ENCODE data around the gene OR10H1.
"Not testable (repeated sequence)": the region's sequence is repeated elsewhere in the genome, so short reads cannot be mapped to it uniquely, and the experiment has no call there.

Gene OR10H1

DNA sequence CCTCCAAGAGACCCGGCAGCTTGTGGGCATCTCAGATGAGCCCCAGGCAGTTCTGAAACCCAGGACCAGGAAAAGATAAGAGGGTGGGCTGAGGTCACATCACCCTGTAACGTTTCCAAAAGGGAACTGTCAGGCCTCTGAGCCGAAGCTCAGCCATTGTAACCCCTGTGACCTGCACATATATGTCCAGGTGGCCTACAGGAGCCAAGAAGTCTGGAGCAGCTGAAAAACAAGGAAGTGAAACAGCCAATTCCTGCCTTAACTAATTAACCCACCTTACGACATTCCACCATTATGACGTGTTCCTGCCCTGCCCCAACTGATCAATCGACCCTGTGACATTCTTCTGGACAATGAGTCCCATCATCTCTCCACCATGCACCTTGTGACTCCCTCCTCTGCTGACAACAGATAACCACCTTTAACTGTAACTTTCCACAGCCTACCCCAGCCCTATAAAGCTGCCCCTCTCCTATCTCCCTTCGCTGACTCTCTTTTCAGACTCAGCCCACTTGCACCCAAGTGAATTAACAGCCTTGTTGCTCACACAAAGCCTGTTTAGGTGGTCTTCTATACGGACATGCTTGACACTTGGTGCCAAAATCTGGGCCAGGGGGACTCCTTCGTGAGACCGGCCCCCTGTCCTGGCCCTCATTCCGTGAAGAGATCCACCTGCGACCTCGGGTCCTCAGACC is 13.3 kb upstream of the OR10H1 start:
- not testable (repeated sequence) for DNase-seq (ENCODE audit: low read depth in 2 of 2)

DNA sequence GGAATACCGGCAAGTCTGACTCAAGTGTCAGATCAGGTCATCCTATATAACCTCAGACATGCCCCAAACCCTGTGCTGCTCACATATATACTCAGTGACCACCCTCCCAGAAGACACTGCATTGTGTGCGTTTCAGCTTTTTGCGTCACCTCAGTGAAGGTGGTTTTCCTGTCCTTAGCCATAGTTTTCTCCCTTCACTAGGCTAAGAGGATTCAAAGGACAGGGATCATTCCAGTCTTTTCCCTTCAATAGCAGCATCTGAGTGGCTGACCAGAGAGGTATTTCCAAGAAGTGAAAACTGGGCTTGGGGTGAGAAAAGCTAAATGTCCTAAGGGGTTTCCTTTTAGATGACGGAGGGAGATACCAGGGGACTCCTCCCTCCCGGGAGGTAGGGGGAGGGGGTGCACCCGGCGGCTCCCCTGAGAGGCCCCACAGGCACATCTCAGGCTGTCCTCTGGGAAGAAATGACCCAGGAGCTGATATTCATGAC is 12.7 kb upstream of the OR10H1 start:
- no peak for DNase-seq (ENCODE audit: low read depth in 2 of 2)

DNA sequence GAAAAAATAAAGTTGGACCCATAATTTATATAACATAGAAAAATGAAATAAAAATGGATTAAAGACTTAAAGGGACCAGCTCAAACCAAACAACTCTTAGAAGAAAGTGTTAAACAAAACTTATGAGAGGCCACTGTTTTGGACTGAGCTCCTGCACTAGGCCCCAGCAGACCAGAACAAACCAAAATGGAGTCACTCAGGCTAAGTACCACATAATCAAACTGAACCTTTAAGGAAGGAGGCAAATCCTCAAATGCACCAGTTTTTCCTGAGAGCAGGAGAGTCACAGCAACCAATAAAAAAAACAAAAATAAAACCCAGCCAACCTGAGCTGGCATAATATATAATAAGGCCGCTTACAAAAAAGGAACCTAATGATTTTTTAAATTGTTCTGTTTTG is 10.3 kb upstream of the OR10H1 start:
- no peak for DNase-seq (ENCODE audit: low read depth in 2 of 2)

DNA sequence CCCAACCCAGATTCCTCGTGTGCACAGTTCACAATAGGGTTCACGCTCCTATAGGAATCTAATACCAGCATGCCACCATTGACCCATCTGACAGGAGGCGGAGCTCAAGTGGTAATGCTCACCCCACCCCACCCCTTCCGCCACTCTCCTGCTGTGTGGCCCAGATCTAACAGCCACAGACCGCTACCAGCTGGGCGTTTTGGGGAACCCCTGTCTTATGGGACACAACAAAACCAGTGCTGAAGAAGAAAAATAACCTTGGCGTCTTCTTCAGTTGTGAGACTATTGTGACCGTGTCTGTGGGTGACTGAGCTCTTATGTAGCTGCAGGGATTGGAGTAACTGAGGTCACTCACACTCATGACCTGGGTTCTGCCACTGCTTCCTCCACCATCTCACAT is 5.2 kb upstream of the OR10H1 start:
- peak in 1 of 2 donors; percentile 2 for DNase-seq (ENCODE audit: low read depth in 2 of 2)

DNA sequence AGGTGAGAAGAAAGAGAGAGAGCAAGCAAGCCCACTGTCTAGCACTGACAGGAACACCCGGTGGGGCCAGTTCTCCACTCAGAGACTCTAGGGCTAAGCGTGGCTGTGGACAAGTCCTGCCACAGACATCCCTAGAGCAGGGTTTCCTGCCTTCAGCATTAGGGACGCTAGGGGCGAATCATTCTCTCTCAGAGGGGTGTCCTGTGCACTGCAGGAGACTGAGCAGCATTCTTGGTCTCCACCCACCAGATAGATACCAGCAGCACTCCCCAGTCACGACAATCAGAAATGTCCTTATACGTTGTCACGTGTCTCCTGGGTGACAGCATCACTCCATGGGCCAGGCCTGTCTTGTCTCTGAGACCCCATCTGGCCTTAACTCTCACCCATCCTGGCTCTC is 1.5 kb downstream of the OR10H1 start:
- DNase-seq (ENCODE audit: low read depth in 2 of 2) = no peak

DNA sequence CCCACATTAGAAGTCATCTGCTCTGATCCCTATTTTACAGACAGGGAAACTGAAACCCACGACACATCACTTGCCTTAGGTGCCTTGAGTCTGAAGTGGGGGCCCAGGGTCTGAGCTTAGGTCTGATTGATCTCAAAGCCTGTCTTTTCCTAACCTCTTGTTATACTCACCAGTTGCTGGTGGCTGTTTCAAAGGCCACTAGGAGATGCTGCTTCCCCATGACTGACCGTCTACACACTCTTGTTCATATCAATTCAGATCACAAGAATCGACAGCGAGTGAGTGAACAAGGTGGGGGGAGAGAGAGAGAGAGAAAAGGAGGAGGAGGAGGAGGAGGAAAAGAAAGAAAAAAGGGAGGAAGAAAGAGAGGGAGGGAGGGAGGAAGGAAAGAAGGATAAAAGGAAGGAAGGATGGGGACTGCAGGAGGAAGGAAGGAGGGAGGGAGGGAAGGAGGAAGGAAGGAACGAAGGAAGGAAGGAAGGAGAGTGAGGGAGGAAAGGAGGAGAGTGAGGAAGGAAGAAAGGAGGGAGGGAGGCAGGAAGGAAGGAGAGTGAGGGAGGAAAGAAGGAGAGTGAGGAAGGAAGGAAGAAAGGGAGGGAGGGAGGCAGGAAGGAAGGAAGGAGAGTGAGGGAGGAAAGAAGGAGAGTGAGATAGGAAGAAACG is 3.3 kb downstream of the OR10H1 start:
- DNase-seq (ENCODE audit: low read depth in 2 of 2) = peak in 1 of 2 donors; percentile 7

DNA sequence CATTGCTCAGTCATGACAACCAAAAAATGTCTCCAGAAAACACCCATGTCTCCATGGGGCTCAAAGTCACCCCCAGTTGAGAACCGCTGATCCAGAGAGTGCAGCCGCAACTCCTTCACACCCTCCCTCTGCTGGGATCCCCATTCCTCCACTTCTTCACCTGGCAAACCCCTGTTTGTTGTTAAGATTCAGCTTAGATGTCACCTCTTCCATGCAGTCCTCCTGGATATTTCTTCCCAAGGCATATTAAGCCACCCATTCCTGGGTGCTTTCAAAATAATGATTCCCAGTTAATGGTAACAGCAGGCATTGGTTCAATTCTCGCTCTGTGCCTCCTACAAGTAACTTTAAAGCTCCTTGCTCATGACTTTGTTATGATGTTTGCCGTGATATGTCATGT is 4.0 kb downstream of the OR10H1 start:
- no peak for DNase-seq (ENCODE audit: low read depth in 2 of 2)

DNA sequence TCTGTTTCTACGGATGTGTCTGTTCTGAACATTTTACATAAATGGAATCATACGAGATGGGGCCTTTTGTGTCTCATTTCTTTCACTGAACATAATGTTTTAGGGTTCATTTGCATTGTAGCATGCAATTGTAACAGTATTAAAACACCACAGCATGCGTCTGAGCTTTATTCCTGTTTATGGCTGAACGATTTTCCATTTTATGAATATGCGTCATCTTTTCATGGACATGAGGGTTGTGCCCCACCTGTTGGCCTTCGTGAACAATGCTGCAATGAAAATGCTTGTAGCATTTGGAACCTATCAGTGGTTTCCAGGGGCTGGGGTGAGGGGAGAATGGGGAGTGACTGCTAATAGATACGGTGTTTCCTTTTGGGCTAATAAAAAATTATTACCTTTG is 5.1 kb downstream of the OR10H1 start:
- DNase-seq (ENCODE audit: low read depth in 2 of 2) = no peak

DNA sequence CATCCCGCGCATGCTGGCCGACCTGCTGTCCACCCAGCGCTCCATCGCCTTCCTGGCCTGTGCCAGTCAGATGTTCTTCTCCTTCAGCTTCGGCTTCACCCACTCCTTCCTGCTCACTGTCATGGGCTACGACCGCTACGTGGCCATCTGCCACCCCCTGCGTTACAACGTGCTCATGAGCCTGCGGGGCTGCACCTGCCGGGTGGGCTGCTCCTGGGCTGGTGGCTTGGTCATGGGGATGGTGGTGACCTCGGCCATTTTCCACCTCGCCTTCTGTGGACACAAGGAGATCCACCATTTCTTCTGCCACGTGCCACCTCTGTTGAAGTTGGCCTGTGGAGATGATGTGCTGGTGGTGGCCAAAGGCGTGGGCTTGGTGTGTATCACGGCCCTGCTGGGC is 21.2 kb downstream of the OR10H1 start:
- DNase-seq (ENCODE audit: low read depth in 2 of 2) = not testable (repeated sequence)

DNA sequence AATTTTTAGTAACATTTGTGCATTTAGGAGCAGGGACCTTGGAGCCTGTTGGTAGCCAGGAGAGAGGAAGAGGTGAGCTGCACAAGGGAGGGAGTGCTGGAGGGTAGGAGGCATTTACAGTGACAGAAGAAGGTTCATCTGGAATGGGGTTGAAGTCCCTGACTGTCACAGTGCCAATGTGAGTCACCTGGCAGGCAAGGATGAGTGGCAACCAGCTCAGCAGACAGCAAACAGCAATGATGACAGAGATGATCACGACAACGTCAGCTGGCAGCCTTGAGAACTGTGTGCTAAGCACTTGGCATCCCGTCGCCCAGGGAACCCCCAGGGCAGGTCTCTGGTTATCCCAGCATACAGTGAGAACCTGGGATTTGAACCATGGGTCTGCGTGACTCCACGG is 25.4 kb downstream of the OR10H1 start:
- DNase-seq (ENCODE audit: low read depth in 2 of 2) = no peak

DNA sequence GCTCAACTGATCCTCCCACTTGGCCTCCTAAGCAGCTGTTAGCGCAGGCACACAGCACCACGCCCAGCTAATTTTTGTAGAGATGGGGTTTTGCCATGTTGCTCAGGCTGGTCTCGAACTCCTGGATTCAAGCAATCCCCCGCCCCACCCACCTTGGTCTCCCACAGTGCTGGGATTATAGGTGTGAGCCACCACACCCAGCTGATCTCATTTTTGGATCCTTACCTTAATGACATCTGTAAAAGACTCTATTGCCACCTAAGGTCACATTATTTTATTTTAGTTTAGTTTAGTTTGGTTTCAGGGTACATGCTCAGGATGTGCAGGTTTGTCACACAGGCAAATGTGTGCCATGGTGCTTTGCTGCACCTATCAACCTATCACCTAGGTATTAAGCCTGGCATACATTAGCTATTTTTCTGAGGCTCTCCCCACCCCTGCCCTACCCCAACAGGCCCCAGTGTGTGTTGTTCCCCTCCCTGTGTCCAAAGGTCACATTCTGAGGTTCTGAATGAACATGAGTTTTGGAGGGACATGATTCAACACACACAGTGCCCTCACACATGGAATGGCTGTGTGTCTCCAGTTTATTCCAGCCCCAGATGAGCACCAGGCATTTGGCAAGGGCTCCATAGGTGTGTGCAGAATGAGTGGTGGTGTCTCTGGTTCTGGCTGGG is 26.7 kb downstream of the OR10H1 start:
- no peak for DNase-seq (ENCODE audit: low read depth in 2 of 2)

DNA sequence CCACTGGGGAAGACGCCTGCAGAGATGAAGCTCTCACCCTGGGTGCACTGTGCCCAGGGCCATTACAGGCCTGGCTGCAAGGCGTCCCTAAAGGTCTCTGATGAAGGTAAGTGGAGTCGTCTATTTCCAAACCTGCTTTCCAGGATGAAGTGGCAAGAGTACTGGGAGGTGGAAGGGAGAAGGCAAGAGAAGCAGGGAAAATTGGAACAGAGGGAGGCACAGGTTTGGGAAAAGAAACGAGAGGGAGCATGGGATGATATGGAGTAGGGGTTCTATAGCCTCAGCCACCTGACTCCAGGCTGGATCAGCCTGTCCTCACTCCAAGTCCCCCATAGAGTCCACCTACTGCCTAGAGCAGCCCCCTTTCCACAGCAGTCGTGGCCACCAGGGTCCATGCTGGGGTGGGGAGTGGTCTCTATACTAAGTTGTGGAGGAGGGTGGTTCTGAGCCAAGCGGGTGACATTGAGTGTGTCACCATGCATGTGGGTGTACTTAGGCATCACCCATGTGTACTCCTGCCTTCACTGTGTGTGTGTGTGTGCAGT is 27.8 kb downstream of the OR10H1 start, which contains the start of gene OR10H5:
OR10H5 (plus strand) TSS at position 51 of the 545 bp plus-strand sequence. CDS start 6,388 bp downstream, outside the sequence.
- DNase-seq (ENCODE audit: low read depth in 2 of 2) = no peak

DNA sequence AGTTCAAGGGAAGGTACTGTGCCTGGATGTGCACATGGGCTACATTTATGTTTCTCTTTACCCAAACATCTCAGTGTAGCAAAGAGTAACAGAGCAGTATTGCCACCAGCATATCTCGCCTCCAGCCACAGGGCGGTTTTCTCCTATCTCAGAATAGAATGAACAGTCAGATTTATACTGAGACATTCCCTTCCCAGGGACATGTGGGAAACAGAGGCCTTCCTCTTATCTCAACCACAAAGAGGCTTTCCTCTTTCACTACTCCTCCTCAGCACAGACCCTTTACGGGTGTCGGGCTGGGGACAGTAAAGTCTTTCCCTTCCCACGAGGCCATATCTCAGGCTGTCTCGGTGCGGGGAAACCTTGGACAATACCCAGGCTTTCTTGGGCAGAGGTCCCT is 32.6 kb downstream of the OR10H1 start:
- DNase-seq (ENCODE audit: low read depth in 2 of 2) = not testable (repeated sequence)

DNA sequence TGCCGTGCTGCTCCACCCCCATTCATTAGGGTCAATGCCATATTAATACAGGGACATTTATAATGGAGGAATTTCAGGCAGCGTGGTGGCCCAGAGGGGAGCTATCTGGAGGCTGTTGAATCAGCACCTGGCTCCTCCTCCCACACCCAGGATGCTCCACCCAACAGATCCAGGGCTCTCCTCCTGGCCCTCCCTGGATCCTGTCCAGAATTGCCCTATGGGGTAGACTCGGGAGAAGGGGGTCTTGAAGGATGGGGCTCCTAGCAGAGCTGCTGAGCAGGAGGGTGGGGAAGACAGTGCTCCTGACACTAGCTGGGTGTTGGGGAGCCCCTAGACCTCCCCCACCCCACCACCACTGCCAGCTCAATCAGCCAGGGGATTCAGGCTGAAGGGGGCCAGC is 33.3 kb downstream of the OR10H1 start:
- DNase-seq (ENCODE audit: low read depth in 2 of 2) = no peak

DNA sequence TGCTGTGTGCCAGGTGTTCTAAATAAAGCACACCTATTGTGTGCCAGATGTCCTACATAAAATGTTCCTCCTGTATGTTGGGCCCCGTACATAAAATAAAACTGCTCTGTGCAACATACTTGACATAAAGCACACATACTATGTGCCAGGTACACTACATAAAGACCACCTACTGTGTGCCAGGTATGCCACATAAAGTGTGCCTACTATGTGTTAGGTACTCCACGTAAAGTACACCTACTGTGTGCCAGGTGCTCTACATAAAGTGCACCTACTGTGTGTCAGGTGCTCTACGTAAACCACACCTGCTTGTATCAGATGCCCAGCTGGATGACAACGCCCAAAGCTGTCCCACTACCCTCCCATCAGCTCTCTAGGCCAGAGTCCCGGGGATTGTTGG is 33.8 kb downstream of the OR10H1 start:
- no peak for DNase-seq (ENCODE audit: low read depth in 2 of 2)

DNA sequence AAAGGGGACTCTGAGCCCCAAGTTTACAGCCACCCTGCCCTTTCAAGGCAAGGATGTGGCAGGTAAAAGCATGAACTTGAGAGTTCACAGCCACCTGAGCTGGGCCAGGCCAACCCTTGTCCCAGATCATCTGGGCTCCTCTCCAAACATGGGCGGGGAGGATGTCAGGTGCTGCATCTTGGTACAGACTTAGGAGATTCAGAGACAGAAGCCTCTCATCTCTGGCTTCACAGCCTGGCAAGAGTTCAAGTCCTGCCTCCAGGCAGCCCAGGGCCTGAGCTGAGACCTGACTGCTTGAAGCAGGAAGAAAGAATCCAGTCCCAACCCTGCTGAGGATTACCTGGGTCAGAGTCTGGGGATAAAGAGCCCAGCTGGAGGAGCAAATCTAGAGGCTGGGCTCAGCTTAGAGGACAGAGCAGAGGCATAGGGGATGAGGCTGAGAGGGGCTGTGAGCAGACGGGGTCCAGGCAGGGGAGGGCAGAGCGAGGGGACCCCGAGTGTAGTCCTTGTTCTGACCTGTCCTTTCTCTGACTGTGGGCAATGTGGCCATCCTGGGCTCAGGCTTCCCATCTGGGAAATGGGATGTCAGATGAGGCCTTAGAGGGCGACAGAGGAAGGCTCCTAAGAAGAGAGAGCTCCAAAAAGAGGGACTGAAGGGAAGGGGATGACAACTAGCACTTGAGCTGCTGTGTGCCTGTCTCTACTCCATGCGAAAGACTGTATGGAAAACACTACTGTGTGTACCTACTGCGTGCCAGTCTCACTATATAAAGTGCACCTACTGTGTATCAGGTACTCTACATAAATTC is 34.6 kb downstream of the OR10H1 start:
- DNase-seq (ENCODE audit: low read depth in 2 of 2) = no peak

DNA sequence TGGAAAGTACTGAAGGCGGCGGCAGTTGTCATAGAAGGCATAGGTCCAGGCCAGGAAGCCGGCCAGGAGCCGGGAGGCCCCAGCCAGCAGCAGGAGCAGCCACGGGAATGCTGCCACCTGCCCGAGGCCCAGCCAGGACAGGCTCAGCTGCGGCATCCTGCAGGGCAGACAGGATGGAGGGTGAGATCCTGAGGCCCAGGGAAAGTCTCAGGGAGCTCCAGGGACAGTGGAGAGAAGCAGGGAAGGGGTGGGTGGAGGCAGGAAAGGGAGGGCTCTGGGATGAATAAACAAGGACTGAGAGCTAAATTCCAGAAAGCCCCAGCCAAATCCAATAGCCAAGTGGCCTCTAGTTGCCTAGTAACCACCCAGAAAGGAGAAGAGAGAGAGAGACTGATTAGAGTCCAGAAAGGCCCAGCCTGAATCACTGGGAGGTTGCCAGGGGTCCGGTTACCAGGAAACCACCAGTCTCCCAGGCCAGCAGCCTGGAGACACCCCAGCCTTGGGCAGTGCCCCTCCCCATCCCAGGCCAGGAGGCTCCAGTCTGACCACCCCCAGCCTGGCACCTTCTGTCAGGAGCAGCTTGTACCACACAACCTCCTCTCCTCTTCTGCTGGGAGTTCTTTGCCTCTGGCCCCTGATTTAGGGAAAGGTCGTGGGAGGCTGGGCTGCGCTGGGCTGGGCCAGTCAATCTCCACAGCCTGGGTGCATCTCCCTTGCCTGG is 35.5 kb downstream of the OR10H1 start:
- DNase-seq (ENCODE audit: low read depth in 2 of 2) = no peak

DNA sequence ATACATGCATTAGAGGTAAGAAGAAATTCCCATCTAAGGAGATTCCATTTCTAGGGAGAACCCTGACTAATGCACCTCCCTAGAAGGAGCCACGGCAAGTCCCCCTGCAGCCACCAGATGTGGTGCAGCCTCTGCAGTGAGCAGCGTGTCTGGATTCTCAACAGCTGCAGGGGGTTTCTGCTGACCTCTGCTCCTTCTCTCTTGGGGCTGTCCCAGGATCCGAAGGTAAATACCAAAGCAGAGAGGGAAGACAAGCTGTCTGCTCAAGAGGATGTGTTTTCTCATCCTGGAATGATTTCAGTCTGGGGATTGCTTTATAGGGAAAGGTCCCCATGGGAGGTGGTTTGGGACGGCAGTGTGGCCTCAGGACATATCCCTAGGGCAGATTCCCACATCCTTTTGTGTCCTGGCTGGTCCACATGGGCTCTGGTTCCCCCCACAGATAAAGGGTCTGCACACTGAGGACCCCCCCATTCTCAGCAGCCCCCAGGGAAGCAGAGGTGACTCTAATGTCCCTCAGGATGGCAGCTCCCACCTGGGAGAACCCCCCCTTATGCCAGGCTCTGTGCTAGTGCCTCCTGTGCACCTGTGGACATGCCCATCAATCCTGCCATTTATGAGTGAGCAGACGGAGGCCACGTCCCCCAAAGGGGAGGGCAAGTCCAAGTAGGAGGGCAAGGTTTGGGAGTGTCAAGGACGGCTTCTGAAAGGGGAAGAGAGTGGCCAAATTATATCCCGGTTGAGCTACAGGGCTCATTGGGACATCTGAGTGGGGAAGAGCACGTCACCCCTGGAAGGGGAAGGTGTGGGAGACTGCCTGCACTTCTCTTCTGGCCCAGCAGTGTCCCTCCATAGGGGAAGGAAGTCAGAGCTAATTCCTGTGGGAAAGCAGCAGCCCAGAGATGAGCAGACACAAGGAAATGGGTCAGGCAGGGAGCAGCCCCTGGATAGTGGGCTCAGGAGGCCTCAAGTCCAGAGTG is 38.2 kb downstream of the OR10H1 start:
- no peak for DNase-seq (ENCODE audit: low read depth in 2 of 2)

DNA sequence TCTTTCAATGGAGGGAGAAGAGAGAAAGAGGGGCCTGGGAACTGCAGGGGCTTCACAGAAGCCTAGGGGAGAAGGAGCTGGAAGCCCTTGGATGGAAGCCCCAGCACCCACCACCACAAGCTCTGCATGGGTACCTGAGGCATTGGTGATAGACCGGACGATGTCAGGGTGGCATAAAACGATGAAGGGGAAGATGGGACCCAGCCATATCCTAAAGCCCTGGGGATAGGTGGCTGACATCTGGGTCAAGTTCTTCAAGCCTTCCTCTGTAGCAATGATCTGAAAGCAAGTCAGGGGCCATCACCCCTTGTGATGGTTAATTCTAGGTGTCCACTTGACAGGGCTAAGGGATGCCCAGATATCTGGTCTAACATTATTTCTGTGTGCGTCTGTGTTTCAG is 39.2 kb downstream of the OR10H1 start:
- no peak for DNase-seq (ENCODE audit: low read depth in 2 of 2)

DNA sequence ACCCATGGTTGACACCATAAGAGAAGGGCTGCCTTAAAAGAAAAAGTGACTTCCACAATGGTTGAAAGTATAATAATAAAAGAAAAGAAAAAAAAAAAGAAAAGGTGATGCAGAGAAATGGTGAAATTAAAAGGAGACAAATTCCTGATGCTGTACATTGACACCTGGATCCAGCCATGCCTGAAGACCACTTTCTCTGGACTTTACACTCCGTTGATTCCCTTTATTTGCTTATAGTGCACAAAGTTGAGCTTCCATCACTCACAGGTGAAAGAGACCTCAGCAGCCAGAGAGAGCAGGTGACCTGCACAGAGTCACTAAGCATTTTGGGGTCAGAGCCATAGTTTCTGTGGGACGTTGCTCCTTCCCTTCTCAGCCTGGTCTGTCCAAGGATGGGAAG is 40.2 kb downstream of the OR10H1 start:
- no peak for DNase-seq (ENCODE audit: low read depth in 2 of 2)

Measured in stimulated activated CD8-positive, alpha-beta memory T cell treated with anti-CD3 and anti-CD28 coated beads, Interleukin-7, amount 100 ng/mL, for 4 hours (primary cell).